Endothelial cell of umbilical vein (primary cell): ENCODE data around the gene LPP.

Source experiments
- EZH2 ChIP-seq: IDR thresholded peaks from 2 replicates; pipeline ENCODE4 v1.6.1; 2012; ENCODE audit warnings: borderline replicate concordance, low read depth, mild to moderate bottlenecking, moderate library complexity, low read length, inconsistent platforms; ENCODE audit not compliant: severe bottlenecking
- JUN ChIP-seq: IDR thresholded peaks from 2 replicates; pipeline ENCODE4 v1.6.1; 2011; ENCODE audit warnings: borderline replicate concordance, low read depth; ENCODE audit not compliant: insufficient read length, insufficient read depth
- MYC ChIP-seq: IDR thresholded peaks from one replicate; pipeline ENCODE4 v1.6.1; 2011; ENCODE audit warnings: mild to moderate bottlenecking, low read depth, low read length
- POLR2A ChIP-seq: IDR thresholded peaks from 2 replicates; pipeline ENCODE4 v1.6.1; 2012; ENCODE audit warnings: low read depth, mild to moderate bottlenecking, control low read depth, low read length
- TF ChIP-seq, protein P1 (sequence below), 2 donors: IDR thresholded peaks; 1 replicate in 1 of 2; 2 replicates in 1 of 2; pipeline ENCODE4 v1.5.1; 2011; ENCODE audit warnings: low read length in 2 of 2, mild to moderate bottlenecking in 2 of 2, moderate library complexity in 2 of 2, control low read depth in 1 of 2, inconsistent platforms in 1 of 2, low read depth in 1 of 2; ENCODE audit not compliant: insufficient read depth in 1 of 2; ENCODE audit errors: extremely low read depth in 1 of 2
- TF ChIP-seq, protein P2 (sequence below): IDR thresholded peaks from 2 replicates; pipeline ENCODE4 v1.6.1; 2011; ENCODE audit not compliant: insufficient read depth, insufficient read length

DNA sequence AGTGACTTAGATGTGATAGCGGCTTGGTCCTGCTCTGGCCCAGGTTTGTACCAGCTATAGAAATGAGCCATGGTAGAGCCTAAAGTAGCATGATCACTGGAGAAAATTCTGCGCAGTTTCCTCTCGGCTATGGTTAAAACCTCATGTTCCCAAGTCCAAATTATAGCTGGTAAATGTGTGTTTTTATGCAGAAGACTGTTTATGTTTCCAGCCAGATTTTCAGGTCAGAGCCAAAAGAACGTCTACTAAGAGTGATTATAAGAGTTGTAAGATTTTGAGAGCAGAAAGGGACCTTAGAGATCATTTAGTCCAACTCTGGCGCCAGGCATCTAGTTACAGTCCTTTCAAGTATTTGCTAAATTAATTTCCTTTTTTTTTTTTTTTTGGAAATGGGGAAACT, 333.7 kb downstream of the LPP start:
- TF ChIP-seq, protein P1, sequence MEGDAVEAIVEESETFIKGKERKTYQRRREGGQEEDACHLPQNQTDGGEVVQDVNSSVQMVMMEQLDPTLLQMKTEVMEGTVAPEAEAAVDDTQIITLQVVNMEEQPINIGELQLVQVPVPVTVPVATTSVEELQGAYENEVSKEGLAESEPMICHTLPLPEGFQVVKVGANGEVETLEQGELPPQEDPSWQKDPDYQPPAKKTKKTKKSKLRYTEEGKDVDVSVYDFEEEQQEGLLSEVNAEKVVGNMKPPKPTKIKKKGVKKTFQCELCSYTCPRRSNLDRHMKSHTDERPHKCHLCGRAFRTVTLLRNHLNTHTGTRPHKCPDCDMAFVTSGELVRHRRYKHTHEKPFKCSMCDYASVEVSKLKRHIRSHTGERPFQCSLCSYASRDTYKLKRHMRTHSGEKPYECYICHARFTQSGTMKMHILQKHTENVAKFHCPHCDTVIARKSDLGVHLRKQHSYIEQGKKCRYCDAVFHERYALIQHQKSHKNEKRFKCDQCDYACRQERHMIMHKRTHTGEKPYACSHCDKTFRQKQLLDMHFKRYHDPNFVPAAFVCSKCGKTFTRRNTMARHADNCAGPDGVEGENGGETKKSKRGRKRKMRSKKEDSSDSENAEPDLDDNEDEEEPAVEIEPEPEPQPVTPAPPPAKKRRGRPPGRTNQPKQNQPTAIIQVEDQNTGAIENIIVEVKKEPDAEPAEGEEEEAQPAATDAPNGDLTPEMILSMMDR (IDR thresholded peaks at IDR 0.05; ENCODE audit: extremely low read depth in 1 of 2, insufficient read depth in 1 of 2, low read depth in 1 of 2, low read length in 2 of 2): no peak
- TF ChIP-seq JUN: no peak
- no peak for TF ChIP-seq MYC
- TF ChIP-seq POLR2A: no peak
- TF ChIP-seq EZH2: no peak
- TF ChIP-seq, protein P2, sequence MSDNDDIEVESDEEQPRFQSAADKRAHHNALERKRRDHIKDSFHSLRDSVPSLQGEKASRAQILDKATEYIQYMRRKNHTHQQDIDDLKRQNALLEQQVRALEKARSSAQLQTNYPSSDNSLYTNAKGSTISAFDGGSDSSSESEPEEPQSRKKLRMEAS: no peak
